ENCODE data around the gene COL24A1. TPM values are rescaled to one million over a fixed set of nuclear protein-coding genes. Genes with fewer than 3 reads are reported as not detected.

The COL24A1 gene
- total and polyA plus RNA-seq, 8 donors, result 0.02 to 0.34 (median 0.06) TPM; not detected in 3

DNA sequence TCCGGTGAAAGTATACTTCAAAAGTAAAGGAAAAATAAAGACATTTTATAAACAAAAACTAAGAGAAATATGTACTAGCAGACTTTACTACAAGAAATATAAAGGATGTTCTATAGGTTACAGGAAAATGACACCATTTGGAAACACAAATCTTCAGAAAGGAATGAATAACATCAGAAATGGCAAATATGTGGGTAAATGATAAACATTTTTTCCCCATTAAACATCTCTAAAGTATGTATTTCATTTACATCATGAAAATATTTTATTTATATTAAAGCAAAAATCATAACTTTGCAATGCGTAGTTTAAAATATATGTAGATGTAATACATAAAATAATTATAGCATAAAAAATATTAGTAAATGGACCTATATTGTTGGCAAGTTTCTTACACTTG lies 264.2 kb downstream of the COL24A1 start:
- FAIRE-seq, result no peak
- Histone ChIP-seq H3K9me3 (no peaks in the 10 kb centered on the region), H3K4me3 (no peak overlapping the region), H3K36me3 (no peaks in the 10 kb centered on the region), H3K4me1 (no peaks in the 10 kb centered on the region), H3K27me3 (no peaks in the 10 kb centered on the region), H3K27ac (no peak overlapping the region)
- DNase-seq, result no peak
- 94% methylated on average over 2 of the region's 2 CpGs for WGBS, 2 donors
- ATAC-seq, result no peak
- TF ChIP-seq, protein P1, sequence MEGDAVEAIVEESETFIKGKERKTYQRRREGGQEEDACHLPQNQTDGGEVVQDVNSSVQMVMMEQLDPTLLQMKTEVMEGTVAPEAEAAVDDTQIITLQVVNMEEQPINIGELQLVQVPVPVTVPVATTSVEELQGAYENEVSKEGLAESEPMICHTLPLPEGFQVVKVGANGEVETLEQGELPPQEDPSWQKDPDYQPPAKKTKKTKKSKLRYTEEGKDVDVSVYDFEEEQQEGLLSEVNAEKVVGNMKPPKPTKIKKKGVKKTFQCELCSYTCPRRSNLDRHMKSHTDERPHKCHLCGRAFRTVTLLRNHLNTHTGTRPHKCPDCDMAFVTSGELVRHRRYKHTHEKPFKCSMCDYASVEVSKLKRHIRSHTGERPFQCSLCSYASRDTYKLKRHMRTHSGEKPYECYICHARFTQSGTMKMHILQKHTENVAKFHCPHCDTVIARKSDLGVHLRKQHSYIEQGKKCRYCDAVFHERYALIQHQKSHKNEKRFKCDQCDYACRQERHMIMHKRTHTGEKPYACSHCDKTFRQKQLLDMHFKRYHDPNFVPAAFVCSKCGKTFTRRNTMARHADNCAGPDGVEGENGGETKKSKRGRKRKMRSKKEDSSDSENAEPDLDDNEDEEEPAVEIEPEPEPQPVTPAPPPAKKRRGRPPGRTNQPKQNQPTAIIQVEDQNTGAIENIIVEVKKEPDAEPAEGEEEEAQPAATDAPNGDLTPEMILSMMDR (IDR thresholded peaks at IDR 0.05), result no peak
- intact Hi-C loops (cut with DNase I), result no loop called here

DNA sequence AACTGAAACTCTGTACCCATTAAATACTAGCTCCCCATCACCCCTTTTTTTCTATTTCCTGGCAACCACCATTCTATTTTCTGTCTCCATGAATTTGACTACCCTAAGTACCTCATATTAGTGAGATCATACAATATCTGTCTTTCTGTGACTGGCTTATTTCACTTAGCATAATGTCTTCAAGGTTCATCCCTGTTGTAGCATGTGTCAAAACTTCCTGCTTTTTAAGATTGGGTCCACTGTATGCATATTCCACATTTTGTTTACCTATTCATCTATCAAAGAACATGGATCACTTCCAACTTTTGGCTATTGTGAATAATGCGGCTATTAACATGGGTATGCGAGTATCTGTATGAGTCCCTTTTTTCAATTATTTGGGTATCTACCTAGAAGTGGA lies 266.7 kb downstream of the COL24A1 start:
- no peaks in the 10 kb centered on the region for H3K9me3 ChIP-seq
- no peak overlapping the region for H3K27ac ChIP-seq
- no peaks in the 10 kb centered on the region for H3K27me3 ChIP-seq
- no peak for FAIRE-seq
- TF ChIP-seq, protein P1 (IDR thresholded peaks at IDR 0.05), result no peak
- no peak overlapping the region for H3K4me3 ChIP-seq
- no peak for ATAC-seq
- intact Hi-C loops (cut with DNase I), result no loop called here
- H3K4me1 ChIP-seq, result no peaks in the 10 kb centered on the region
- no peak for DNase-seq
- WGBS, 2 donors, result 78 to 81% methylated on average over 2 of the region's 2 CpGs
- H3K36me3 ChIP-seq, result no peaks in the 10 kb centered on the region

DNA sequence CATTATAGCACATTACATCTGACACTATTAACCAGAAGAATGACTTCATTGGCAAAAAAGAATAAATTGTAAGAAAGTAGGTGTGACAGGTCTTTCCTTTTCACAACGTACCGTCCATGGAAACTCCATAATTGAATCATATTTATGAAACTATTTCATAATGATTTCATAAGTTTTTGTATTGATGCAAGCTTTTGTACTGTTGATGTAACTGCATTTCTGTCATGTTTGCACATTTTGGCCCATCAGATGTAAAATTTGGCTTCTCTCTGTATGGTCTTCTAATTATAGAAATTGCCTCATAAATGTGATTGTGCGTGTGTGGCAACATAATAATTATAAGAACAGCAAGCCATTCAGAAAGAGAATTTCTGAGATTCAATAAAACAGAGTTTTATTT lies 267.7 kb downstream of the COL24A1 start:
- intact Hi-C loops (cut with DNase I), result no loop called here
- WGBS, 2 donors, result 51% methylated on average over 3 of the region's 3 CpGs
- no peaks in the 10 kb centered on the region for H3K27me3 ChIP-seq
- no peaks in the 10 kb centered on the region for H3K9me3 ChIP-seq
- H3K4me3 ChIP-seq, result no peak overlapping the region
- no peak for DNase-seq
- TF ChIP-seq, protein P1 (IDR thresholded peaks at IDR 0.05), result no peak
- H3K4me1 ChIP-seq, result no peaks in the 10 kb centered on the region
- no peak for ATAC-seq
- no peak overlapping the region for H3K27ac ChIP-seq
- H3K36me3 ChIP-seq, result no peaks in the 10 kb centered on the region
- no peak for FAIRE-seq

DNA sequence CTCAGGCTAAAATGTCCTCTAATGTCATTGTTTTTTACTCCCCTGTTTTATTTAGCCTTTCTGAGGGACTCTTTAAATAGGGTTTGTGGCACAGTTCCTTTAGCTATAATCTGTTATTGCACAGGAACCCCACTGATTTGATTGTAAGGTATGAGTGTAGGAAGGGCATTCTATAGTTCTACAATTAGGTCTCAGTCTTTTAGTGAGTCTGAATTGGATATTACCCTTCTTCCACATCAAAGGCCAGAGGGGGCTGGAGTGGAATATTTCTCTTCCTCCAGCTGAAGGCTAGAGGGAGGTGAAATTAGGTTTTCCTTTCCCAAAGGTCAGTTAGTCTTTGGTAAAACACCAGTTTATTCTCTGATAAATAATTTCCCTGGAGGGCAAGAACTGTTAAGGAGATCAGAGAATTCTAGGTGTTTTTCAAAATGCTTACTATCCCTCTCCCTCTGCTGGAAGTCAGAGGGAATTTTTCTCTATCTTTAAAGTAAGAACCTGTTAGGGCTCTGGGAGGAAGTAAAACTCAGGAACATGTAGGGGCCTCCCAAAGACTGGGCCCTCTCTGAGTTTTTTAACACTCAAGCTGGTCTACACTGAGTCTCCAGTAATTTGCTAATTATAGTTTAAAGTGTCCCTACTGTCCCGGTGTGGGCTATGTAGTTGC lies 272.1 kb downstream of the COL24A1 start:
- 37 to 56% methylated on average over 1 of the region's 1 CpG for WGBS, 2 donors
- DNase-seq, result no peak
- ATAC-seq, result peak in 2 of 4 donors; percentile 22 to 64

DNA sequence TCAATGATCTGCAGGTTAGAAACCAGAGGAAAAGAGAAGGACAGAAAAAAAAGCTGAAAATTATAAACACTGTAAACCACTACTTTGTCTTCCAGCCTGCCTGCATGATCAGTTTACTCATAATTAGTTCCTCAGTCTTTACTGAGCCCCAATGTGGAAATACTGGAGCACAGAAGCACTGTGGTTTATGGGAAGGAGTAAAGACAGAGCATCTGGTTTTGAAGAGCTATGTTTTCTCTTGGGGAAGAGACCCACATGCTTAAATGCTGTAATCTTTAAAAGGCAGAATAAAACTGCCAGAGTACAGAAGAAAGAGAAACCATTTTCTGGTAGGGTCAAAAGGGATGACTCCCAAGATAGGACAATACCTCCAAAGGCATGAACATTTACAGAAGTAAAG lies 289.4 kb downstream of the COL24A1 start:
- H3K36me3 ChIP-seq, result no peaks in the 10 kb centered on the region
- TF ChIP-seq, protein P1 (IDR thresholded peaks at IDR 0.05), result no peak
- ATAC-seq (no peak), FAIRE-seq (no peak), DNase-seq (no peak)
- H3K4me3 ChIP-seq, result no peak overlapping the region
- no peaks in the 10 kb centered on the region for H3K4me1 ChIP-seq
- no peaks in the 10 kb centered on the region for H3K27me3 ChIP-seq
- H3K27ac ChIP-seq, result no peak overlapping the region
- intact Hi-C loops (cut with DNase I), result no loop called here
- H3K9me3 ChIP-seq, result no peaks in the 10 kb centered on the region

More for the DNA sequence above, 272.1 kb downstream of the COL24A1 start:
- H3K27me3 ChIP-seq, result no peaks in the 10 kb centered on the region
- H3K9me3 ChIP-seq, result no peaks in the 10 kb centered on the region
- H3K4me1 ChIP-seq, result no peaks in the 10 kb centered on the region
- TF ChIP-seq, protein P1 (IDR thresholded peaks at IDR 0.05), result peak in 1 of 4 donors; percentile 21
- H3K4me3 ChIP-seq, result no peak overlapping the region
- FAIRE-seq, result no peak
- no peak overlapping the region for H3K27ac ChIP-seq
- H3K36me3 ChIP-seq, result no peaks in the 10 kb centered on the region
- intact Hi-C loops (cut with DNase I), result no loop called here

Measured in pancreas (tissue), 10 donors.